DMS153 treated with DMSO at 0.1 percent for 48 hours (cell line): ENCODE data around the gene SCARB1.

Source experiments
- DNase-seq: peaks from one replicate; lab custom pipeline; 2025; ENCODE audit not compliant: unreplicated experiment; lab: John Stamatoyannopoulos, UW

Gene SCARB1

GRCh38 chr12:124804011-124804621 lies 59.5 kb downstream of the SCARB1 start:
- no peak for DNase-seq

GRCh38 chr12:124802361-124802760 lies 61.3 kb downstream of the SCARB1 start:
- no peak for DNase-seq

GRCh38 chr12:124800506-124800905 lies 63.2 kb downstream of the SCARB1 start:
- no peak for DNase-seq

GRCh38 chr12:124797321-124797720 lies 66.3 kb downstream of the SCARB1 start:
- DNase-seq, result no peak

GRCh38 chr12:124796303-124796960 lies 67.2 kb downstream of the SCARB1 start:
- no peak for DNase-seq

GRCh38 chr12:124795081-124795948 lies 68.3 kb downstream of the SCARB1 start:
- no peak for DNase-seq

- DNase-seq, result no peak
These were observed 70.7 kb downstream of the SCARB1 start for GRCh38 chr12:124792961-124793441.

GRCh38 chr12:124792156-124792555 lies 71.5 kb downstream of the SCARB1 start:
- DNase-seq, result no peak

- DNase-seq, result no peak
These were observed 72.8 kb downstream of the SCARB1 start for GRCh38 chr12:124790650-124791400.

- no peak for DNase-seq
These were observed 74.6 kb downstream of the SCARB1 start for GRCh38 chr12:124788936-124789555.

- DNase-seq, result peak; percentile 88
These were observed 77.4 kb downstream of the SCARB1 start for GRCh38 chr12:124786061-124786964.

GRCh38 chr12:124784871-124785572 lies 78.6 kb downstream of the SCARB1 start:
- DNase-seq, result no peak

- DNase-seq, result no peak
These were observed 80.6 kb downstream of the SCARB1 start for GRCh38 chr12:124783087-124783486.

GRCh38 chr12:124782132-124782531 lies 81.5 kb downstream of the SCARB1 start:
- DNase-seq, result no peak

GRCh38 chr12:124780752-124781685 lies 82.6 kb downstream of the SCARB1 start:
- DNase-seq, result no peak

GRCh38 chr12:124780336-124780735 lies 83.3 kb downstream of the SCARB1 start:
- DNase-seq, result no peak

- DNase-seq, result no peak
These were observed 84.2 kb downstream of the SCARB1 start for GRCh38 chr12:124779161-124780141.
